SU-DHL-6 (cell line): ENCODE measurements around the gene POLE.

ENCODE experiments used
- H2AFZ ChIP-seq: fragments of 200-600 bp; sonication (generic); 2 replicates; pipeline ENCODE4 v1.6.1; 2014; ENCODE audit warnings: low read depth, mild to moderate bottlenecking, moderate library complexity, mixed read lengths, antibody characterized with exemption, low read length; ENCODE audit not compliant: severe bottlenecking
- H3F3A ChIP-seq: fragments of 200-600 bp; shearing (Covaris generic); 2 replicates; pipeline ENCODE4 v1.6.0; 2016; ENCODE audit warnings: antibody characterized with exemption, mild to moderate bottlenecking; ENCODE audit not compliant: insufficient read depth
- H3K27ac ChIP-seq: fragments of 200-600 bp; sonication (generic); 2 replicates; pipeline ENCODE4 v1.5.1; 2016; ENCODE audit warnings: low read depth, mild to moderate bottlenecking, low read length, moderate library complexity, mixed read lengths
- H3K27me3 ChIP-seq: fragments of 200-600 bp; sonication (generic), shearing (Covaris generic); 2 replicates; pipeline ENCODE4 v1.6.0; 2014; ENCODE audit warnings: mild to moderate bottlenecking, low read length
- H3K36me3 ChIP-seq: fragments of 200-600 bp; sonication (generic); 2 replicates; pipeline ENCODE4 v1.6.1; 2014; ENCODE audit warnings: mild to moderate bottlenecking, low read length, mixed read lengths
- H3K4me2 ChIP-seq: fragments of 300-600, 200-600 bp; shearing (Covaris generic), sonication (generic); 2 replicates; pipeline ENCODE4 v1.6.0; 2014; ENCODE audit warnings: low read length, low read depth, mild to moderate bottlenecking; ENCODE audit not compliant: poor library complexity, severe bottlenecking
- H3K4me3 ChIP-seq: fragments of 200-600 bp; sonication (generic); 2 replicates; pipeline ENCODE4 v1.5.1; 2014; ENCODE audit warnings: antibody characterized with exemption, low read length, mild to moderate bottlenecking, mixed read lengths; ENCODE audit not compliant: insufficient read depth, poor library complexity, severe bottlenecking
- H3K79me2 ChIP-seq: fragments of 200-600 bp; sonication (generic); 2 replicates; pipeline ENCODE4 v1.6.1; 2014; ENCODE audit warnings: mild to moderate bottlenecking, low read length, moderate library complexity; ENCODE audit not compliant: insufficient read depth
- H3K9ac ChIP-seq: fragments of 200-600 bp; sonication (generic); 2 replicates; pipeline ENCODE4 v1.7.0; 2014; ENCODE audit warnings: mild to moderate bottlenecking, low read length
- H3K9me2 ChIP-seq: fragments of 200-600 bp; sonication (generic); replicated peaks from 2 replicates; pipeline ENCODE4 v1.6.1; 2014; ENCODE audit warnings: low read length; ENCODE audit not compliant: insufficient read depth
- H3K9me3 ChIP-seq: fragments of 200-600 bp; sonication (generic); 2 replicates; pipeline ENCODE4 v1.6.1; 2014; ENCODE audit warnings: low read length, mixed read lengths; ENCODE audit not compliant: insufficient read depth
- H4K20me1 ChIP-seq: fragments of 200-600 bp; sonication (generic); 2 replicates; pipeline ENCODE4 v1.6.1; 2014; ENCODE audit warnings: low read depth, mild to moderate bottlenecking, antibody characterized with exemption, low read length, moderate library complexity, mixed read lengths
- CTCF ChIP-seq: fragments of 200-600 bp; sonication (generic); IDR thresholded peaks from one replicate; pipeline ENCODE4 v1.5.1; 2017; ENCODE audit warnings: antibody characterized with exemption, mild to moderate bottlenecking, low read length, moderate library complexity; ENCODE audit not compliant: insufficient read depth, poor library complexity, severe bottlenecking
- EZH2phosphoT487 ChIP-seq: fragments of 200-600 bp; sonication (generic), shearing (Covaris generic); conservative IDR thresholded peaks from 2 replicates; pipeline ENCODE4 v1.6.1; 2018; ENCODE audit warnings: mild to moderate bottlenecking, antibody characterized with exemption, low read length, moderate library complexity, mixed read lengths

The POLE gene

GRCh38 chr12:132614029-132614428 lies 73.1 kb downstream of the POLE start:
- H2AFZ ChIP-seq, result no peak overlapping the region
- no peaks in the 10 kb centered on the region for H4K20me1 ChIP-seq
- no peak overlapping the region for H3K27ac ChIP-seq
- no peak overlapping the region for H3K4me2 ChIP-seq
- H3K27me3 ChIP-seq, result no peaks in the 10 kb centered on the region
- H3K79me2 ChIP-seq, result no peaks in the 10 kb centered on the region
- H3K9me2 ChIP-seq, result no peaks in the 10 kb centered on the region
- no peaks in the 10 kb centered on the region; the same call in 1 of the 2 replicates for H3K9me3 ChIP-seq
- peaks cover 5% of the 10 kb centered on the region; the same call in 1 of the 2 replicates for H3F3A ChIP-seq
- H3K36me3 ChIP-seq, result no peaks in the 10 kb centered on the region
- no peak overlapping the region for H3K9ac ChIP-seq
- no peak for TF ChIP-seq CTCF
- no peak for TF ChIP-seq EZH2phosphoT487
- no peak overlapping the region for H3K4me3 ChIP-seq

DNA sequence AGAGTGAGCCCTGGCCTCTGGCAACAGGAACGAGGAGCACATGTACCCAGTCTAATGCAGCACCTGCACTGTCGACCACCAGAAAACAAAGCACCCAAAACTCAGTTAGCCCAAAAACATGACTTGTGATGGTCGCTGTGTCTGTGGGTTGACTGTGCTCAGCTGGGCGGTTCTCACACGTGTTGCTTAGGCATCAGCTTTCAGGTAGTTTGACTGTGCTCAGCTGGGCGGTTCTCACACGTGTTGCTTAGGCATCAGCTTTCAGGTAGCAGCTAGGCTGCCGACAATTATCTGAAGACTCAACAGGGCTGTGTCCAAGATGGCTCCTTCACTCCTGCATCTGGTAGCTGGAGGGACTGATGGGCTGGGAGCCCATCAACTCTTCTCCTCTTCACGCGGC lies 75.5 kb downstream of the POLE start:
- H3K9me3 ChIP-seq, result no peaks in the 10 kb centered on the region; the same call in 1 of the 2 replicates
- H3K9me2 ChIP-seq, result no peaks in the 10 kb centered on the region
- H3K4me3 ChIP-seq, result no peak overlapping the region
- H3K9ac ChIP-seq, result no peak overlapping the region
- TF ChIP-seq EZH2phosphoT487, result no peak
- no peak for TF ChIP-seq CTCF
- no peaks in the 10 kb centered on the region for H3K79me2 ChIP-seq
- no peaks in the 10 kb centered on the region for H4K20me1 ChIP-seq
- H2AFZ ChIP-seq, result no peak overlapping the region
- no peak overlapping the region for H3K27ac ChIP-seq
- H3K27me3 ChIP-seq, result no peaks in the 10 kb centered on the region
- no peaks in the 10 kb centered on the region for H3F3A ChIP-seq
- no peak overlapping the region for H3K4me2 ChIP-seq
- H3K36me3 ChIP-seq, result no peaks in the 10 kb centered on the region

DNA sequence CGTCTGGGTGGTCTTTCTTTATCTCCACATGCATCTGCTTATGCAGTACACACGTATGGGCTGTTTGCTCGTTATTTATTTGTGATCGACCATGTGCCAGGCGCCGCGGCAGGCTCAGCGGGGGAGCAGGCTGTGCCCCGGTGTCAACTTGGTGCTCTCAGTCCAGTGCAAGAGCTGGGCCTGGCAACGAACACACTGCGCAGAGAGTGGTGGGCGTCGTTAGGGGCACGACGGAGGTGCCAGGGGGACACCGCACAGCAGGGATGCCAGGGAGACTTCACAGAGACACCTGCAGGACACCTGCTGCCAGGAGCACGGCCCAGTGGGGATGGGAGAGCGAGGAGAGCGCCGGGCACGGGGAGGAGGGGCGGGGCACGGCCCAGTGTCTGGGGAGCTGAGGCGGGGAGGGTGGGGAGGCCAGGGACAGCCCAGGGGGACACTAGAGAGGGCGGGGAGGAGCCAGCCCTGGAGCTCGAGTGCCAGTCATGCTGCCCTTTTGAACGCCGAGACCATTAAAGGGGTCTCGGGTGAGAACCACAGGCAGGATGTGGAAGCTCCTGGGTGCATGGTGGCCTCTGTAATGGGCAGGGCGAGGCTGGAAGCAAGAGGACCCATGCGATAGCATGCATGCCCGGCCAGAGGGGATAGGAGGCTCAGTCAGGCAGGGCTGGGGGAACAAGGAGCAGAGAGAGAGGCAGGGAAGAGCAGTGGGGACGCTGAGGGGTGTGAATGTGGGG lies 76.1 kb downstream of the POLE start:
- Histone ChIP-seq H3K4me3 (no peak overlapping the region), H3K9me3 (no peaks in the 10 kb centered on the region; the same call in 1 of the 2 replicates)

More for the DNA sequence above, 76.1 kb downstream of the POLE start:
- TF ChIP-seq CTCF, result no peak
- no peak for TF ChIP-seq EZH2phosphoT487
- Histone ChIP-seq H3K36me3 (no peaks in the 10 kb centered on the region), H2AFZ (no peak overlapping the region), H3K9me2 (no peaks in the 10 kb centered on the region), H4K20me1 (no peaks in the 10 kb centered on the region), H3K9ac (no peak overlapping the region), H3K79me2 (no peaks in the 10 kb centered on the region), H3K27me3 (no peaks in the 10 kb centered on the region), H3F3A (no peaks in the 10 kb centered on the region), H3K27ac (no peak overlapping the region), H3K4me2 (no peak overlapping the region)
